Lung (tissue), 12 donors: Measurements from ENCODE around the gene TULP4. TPM values are rescaled to one million over a fixed set of nuclear protein-coding genes. Genes with fewer than 3 reads are reported as not detected.

Experiments used
- ATAC-seq: fragments of 200-7000 bp; cut with Tn5 transposase; one replicate; pipeline ENCODE4 v1.9.1; 2020; ENCODE audit warnings: moderate number of reproducible peaks; ENCODE audit not compliant: insufficient read depth, low FRiP score
- DNase-seq, 3 donors: peaks; one replicate each; pipeline ENCODE4 v3.0.0-alpha.2; 2013 to 2017
- H3K27ac ChIP-seq, 2 donors: one replicate each; pipeline ENCODE4 v1.5.1; 2013; ENCODE audit warnings: mild to moderate bottlenecking in 2 of 2, moderate library complexity in 2 of 2, control low read depth in 1 of 2, inconsistent platforms in 1 of 2, low read depth in 1 of 2, low read length in 1 of 2
- H3K27me3 ChIP-seq, 3 donors: one replicate each; pipeline ENCODE4 v1.5.1; 2013; ENCODE audit warnings: low read length in 2 of 3; ENCODE audit not compliant: control insufficient read depth in 3 of 3, insufficient read depth in 3 of 3
- H3K36me3 ChIP-seq, 4 donors: one replicate each; pipeline ENCODE4 v1.5.1; 2013; ENCODE audit warnings: low read length in 4 of 4, mild to moderate bottlenecking in 1 of 4, moderate library complexity in 1 of 4; ENCODE audit not compliant: control insufficient read depth in 4 of 4, insufficient read depth in 4 of 4
- H3K4me1 ChIP-seq, 5 donors: one replicate each; pipeline ENCODE4 v1.5.1; 2013; ENCODE audit warnings: low read length in 5 of 5, mild to moderate bottlenecking in 2 of 5, moderate library complexity in 1 of 5; ENCODE audit not compliant: control insufficient read depth in 5 of 5, insufficient read depth in 5 of 5
- H3K4me3 ChIP-seq: one replicate; pipeline ENCODE4 v1.5.1; 2013; ENCODE audit warnings: mild to moderate bottlenecking, control low read depth, moderate library complexity
- H3K9ac ChIP-seq, 2 donors: one replicate each; pipeline ENCODE4 v1.5.1; 2013; ENCODE audit warnings: low read length in 2 of 2, control low read depth in 1 of 2; ENCODE audit not compliant: insufficient read depth in 1 of 2
- H3K9me3 ChIP-seq, 4 donors: one replicate each; pipeline ENCODE4 v1.5.1; 2013; ENCODE audit warnings: low read length in 3 of 4, mild to moderate bottlenecking in 1 of 4, moderate library complexity in 1 of 4; ENCODE audit not compliant: control insufficient read depth in 4 of 4, insufficient read depth in 3 of 4
- CTCF ChIP-seq: IDR thresholded peaks from 2 replicates; pipeline ENCODE4 v1.5.1; 2012; ENCODE audit warnings: mild to moderate bottlenecking; ENCODE audit errors: control extremely low read depth, extremely low read depth
- WGBS, 2 donors: extraction: QIAGEN DNeasy Blood & Tissue Kit; methylation state at CpG; one replicate each; pipeline ENCODE4 v1.1.7; 2013; 5-methylcytosine and 5-hydroxymethylcytosine counted together
- polyA plus RNA-seq, 2 donors: library from polyadenylated mRNA; stranded (reverse); fragments of 200-250 nt; gene quantifications; one replicate each; pipeline ENCODE4 v1.2.1, GENCODE V29; 2013
- total RNA-seq, 2 donors: library from RNA; depleted of rRNA in 1 of 2; stranded (reverse); fragments of >200 nt in 1 of 2; gene quantifications; one replicate each; pipeline ENCODE4 v1.2.1, GENCODE V29; 2014 to 2021
- donor health status: control.
- donor health status: control.
- donor health status: Bipolar disorder and iron deficiency.
- donor health status: healthy.
- donor health status: DM: yes; HTN: yes; CAD: no.

Gene TULP4
- total and polyA plus RNA-seq, 4 donors, result 4.5 to 147 (median 39.2) TPM

GRCh38 chr6:158499601-158500000 is 187.3 kb downstream of the TULP4 start:
- 96% methylated on average over 1 of the region's 1 CpG for WGBS, 2 donors
- Histone ChIP-seq H3K36me3 (peaks cover 13 to 28% (median 16%) of the 10 kb centered on the region in 4 donors), H3K4me1 (no peaks in the 10 kb centered on the region), H3K9ac (no peak overlapping the region), H3K27me3 (no peaks in the 10 kb centered on the region), H3K27ac (no peak overlapping the region), H3K4me3 (no peak overlapping the region), H3K9me3 (no peaks in the 10 kb centered on the region)
- TF ChIP-seq CTCF, result no peak
- ATAC-seq (no peak), DNase-seq (no peak)

- DNase-seq (no peak), ATAC-seq (no peak)
- WGBS, 2 donors, result 94 to 95% methylated on average over 8 of the region's 8 CpGs
- no peak overlapping the region for H3K9ac ChIP-seq
- no peak for TF ChIP-seq CTCF
- H3K36me3 ChIP-seq, result peaks cover 13 to 30% (median 14%) of the 10 kb centered on the region in 4 donors
- no peak overlapping the region for H3K27ac ChIP-seq
- no peaks in the 10 kb centered on the region for H3K4me1 ChIP-seq
- H3K9me3 ChIP-seq, result no peaks in the 10 kb centered on the region
- H3K27me3 ChIP-seq, result no peaks in the 10 kb centered on the region
- H3K4me3 ChIP-seq, result no peak overlapping the region
Measured at GRCh38 chr6:158500016-158500735, 187.9 kb downstream of the TULP4 start.

DNA sequence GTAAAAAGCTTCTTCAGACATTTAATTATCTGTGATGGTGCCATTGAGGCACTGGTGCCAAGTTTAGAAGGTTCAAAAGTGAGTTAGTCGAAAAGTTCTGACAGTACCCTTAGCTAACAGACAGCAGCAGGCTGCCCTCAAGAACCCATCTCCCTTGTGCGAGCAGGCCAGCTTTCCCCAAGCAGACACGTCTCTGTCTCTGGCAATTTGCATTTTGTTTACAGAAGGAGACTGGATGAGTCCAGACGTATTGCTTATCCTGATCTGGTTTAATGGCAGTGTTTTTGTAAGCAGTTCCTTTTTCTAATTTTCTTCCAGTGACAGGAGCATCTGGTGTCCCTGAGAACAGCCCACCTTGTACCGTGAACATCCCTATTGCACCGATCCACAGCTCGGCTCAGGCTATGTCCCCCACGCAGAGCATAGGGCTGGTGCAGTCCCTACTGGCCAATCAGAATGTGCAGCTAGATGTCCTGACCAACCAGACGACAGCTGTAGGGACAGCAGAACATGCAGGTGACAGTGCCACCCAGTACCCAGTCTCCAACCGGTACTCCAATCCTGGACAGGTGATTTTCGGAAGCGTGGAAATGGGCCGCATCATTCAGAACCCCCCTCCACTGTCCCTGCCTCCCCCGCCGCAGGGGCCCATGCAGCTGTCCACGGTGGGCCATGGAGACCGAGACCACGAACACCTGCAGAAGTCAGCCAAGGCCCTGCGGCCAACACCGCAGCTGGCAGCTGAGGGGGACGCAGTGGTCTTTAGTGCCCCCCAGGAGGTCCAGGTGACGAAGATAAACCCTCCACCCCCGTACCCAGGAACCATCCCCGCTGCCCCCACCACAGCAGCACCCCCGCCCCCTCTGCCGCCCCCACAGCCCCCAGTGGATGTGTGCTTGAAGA is 189.3 kb downstream of the TULP4 start:
- no peaks in the 10 kb centered on the region for H3K4me1 ChIP-seq
- TF ChIP-seq CTCF, result no peak
- no peak overlapping the region for H3K27ac ChIP-seq
- no peaks in the 10 kb centered on the region for H3K9me3 ChIP-seq
- H3K27me3 ChIP-seq, result no peaks in the 10 kb centered on the region
- no peak overlapping the region for H3K4me3 ChIP-seq
- 95 to 96% methylated on average over 26 of the region's 26 CpGs for WGBS, 2 donors
- ATAC-seq (no peak), DNase-seq (no peak)
- H3K9ac ChIP-seq, result no peak overlapping the region
- peaks cover 10 to 27% (median 14%) of the 10 kb centered on the region in 4 donors for H3K36me3 ChIP-seq
